Suppressor macrophage treated with lipopolysaccharide for 4 hours (primary cell): Measurements from ENCODE around the gene ZCCHC17.

Experiments used
- DNase-seq: peaks from one replicate; pipeline ENCODE4 v3.0.0-alpha.2; 2020

ZCCHC17 gene

DNA sequence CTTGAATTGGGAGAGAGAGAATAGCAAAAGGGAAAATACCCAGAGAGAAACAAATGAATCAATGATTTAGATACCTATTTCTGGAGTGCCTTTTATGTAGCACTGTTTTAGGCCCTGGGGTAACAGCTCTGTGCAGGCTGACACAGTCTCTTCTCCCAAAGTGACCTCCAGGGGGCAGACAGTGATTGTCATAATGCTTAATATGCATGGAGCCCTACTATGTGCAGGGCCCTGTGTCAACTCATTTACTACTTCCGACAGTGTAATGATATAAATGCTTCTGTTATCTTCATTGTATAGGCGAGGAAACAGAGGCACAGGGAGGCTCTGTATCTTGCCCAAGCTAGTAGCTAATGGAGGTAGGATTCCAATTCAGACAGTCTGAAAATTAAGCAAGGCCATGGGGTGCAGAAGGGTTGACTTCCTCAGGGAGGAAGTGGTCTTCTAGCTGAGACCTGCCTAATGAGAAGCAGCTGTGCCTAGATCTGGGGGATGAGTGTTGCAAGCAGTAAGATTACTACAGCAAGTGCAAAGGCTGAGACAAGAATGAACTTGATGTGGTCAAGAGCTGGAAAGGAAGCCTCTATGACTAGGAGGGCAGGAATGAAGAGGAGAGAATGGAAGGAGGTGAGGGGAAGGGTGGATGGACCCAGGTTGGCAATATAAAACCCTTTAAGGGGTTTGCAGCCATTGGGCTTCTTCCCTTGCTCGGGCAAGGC is 100.0 kb downstream of the ZCCHC17 start:
- no peak for DNase-seq

DNA sequence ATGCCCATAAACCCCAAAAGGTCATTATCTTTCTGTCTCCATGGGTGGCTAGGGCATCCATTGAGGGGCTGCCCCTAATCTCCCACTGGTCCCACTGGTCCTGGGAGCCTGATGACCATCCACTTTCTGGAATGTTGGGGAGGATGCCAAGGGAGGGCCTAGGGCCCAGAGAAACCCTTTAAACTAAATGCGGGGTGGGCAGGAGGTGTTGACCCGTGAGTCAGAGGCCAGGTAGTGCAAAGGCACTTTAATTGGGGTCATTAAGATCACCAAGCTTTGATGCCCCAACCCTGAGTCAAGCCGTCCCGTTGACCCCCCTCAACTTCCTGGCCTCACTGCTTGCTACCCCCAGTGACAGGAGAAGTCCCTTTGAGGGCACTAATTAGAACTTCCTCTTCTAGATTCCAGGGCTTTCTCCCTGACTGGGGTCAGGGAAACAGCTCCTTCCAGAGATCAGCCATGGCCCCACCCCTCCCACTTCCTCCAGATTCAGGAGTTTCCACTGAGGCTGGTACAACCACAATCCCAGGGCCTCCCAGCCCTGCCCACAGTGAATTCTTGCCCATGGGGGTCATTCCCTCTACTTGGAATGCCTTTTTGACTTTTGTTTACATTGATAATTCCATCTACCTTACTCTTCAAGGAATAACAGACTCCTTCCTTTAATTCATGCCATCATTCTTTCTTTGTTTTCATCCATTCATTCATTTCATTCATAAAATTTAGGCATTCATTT is 100.7 kb downstream of the ZCCHC17 start:
- no peak for DNase-seq

DNA sequence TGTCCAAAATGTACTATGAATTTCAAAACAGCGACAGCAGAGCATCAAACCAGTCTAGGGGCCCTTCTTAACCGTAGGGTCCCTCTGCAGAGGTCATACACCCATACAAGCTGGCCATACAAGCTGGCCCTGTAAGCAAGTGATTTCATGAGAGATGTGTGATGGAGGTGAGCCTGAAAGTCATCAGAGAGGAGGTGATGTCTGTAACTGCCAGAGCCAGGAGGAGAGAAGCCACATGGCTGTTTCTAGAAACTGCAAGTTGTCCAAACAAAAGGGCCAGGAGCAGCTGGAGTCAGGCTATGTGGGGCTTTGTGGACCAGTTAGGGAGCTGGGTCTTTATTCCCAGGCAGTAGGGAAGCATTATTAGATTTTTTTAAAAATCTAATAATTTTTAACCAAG is 101.4 kb downstream of the ZCCHC17 start:
- no peak for DNase-seq

DNA sequence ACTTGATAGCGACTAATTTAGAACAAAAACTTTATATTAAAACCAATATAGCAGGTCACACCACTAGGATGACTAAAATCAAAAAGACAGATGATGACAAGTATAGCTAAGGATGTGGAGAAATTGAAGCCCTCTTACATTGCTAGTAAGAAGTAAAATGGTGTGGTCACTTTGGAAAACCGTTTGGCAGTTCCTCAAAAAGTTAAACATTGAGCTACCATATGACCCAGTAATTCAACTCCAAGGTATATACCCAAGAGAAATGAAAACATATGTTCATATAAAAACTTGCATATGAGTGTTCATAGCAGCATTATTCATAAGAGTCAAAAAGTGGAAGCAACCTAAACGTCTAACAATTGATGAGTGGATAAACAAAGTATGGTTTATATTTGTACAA is 103.1 kb downstream of the ZCCHC17 start:
- peak; percentile 41 for DNase-seq

DNA sequence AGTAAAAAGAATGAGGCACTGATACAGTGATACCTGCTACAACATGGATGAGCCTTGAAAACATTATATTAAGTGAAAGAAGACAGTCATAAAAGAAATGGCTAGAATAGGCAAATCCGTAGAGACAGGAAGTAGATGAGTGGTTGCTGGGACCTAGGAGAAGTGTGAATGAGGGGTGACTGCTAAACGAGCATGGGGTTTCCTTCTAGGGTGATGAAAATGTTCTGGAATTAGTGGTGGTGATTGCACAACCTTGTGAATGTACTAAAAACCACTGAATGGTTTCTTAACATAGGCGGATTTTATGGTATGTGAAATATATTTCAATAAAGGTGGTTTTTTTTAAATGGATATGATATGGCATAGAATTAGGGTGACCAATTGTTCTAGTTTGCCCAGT is 103.6 kb downstream of the ZCCHC17 start:
- peak; percentile 83 for DNase-seq

DNA sequence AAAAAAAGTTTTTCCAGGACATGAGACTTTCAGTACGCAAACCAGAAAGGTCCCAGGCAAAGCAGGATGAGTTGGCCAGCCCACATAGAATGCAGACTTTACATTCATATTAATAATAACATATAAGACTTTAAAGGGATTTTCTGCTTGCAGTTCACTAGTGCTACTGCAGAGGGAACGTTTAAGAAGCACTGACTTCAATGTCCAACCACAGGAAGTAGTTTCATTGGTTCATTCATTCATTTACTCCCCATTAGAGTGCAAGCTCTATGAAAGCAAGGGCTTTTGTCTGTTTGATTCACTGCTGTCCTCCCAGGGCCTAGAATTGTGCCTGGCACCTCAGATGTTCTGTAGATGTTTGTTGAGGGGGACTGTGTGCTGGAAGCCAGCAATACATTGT is 104.4 kb downstream of the ZCCHC17 start:
- no peak for DNase-seq

DNA sequence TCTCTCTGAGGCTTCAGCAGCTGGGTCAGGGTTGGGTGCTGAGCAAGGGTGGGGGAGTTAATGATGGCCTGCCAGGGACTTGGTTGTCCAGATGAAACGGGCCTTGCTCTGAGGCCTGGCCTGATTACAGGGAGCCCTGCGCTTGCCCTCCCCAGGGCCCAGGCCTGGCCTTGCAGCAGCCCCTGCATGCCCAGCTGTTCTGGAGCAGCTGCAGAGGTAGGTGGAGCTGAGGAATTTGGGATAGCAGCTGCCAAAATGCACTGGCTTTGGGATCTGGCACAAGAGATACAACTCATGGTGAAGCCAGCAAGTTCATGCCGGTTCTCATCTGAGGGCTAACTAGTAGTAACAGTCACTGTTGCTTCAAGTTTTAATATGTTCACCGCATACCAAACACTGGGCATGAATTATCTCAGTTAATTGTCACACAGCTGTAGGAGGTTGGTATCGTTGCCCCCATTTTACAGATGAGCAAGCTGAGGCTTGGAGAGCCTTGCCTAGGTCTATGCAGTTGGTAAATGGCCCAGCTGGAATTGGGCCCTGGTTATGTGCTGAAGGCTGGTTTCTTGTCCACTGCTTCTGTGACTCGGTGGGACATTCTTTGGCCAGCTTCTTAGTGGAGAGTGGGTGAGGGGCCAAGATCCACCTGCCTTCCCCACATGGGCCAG is 108.9 kb downstream of the ZCCHC17 start:
- DNase-seq: no peak

DNA sequence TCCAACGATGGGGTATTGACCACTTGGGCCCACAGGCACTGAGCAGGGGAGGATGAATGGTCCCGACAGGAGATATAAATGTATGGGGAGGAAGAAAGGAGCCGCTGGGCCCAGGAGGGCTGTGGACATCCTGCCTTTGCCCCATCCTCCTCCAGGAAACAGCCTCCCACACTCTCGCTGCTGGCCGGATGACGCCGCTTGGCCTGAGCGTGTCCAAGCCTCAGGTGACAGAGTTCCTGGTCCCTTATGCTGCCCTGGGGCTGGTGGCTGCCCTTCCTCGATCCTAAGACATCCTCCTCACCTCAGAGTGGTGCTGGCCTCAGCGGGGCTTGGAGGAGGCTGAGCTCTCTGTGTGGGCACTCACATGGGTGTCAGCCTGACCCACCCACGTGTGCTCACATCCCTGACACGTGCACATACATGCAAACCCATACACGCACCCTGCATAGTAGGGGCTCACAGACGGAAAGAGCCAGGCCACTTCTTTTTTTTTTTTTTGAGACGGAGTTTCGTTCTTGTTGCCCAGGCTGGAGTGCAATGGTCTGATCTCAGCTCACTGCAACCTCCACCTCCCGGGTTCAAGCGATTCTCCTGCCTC is 110.3 kb downstream of the ZCCHC17 start:
- DNase-seq: no peak

DNA sequence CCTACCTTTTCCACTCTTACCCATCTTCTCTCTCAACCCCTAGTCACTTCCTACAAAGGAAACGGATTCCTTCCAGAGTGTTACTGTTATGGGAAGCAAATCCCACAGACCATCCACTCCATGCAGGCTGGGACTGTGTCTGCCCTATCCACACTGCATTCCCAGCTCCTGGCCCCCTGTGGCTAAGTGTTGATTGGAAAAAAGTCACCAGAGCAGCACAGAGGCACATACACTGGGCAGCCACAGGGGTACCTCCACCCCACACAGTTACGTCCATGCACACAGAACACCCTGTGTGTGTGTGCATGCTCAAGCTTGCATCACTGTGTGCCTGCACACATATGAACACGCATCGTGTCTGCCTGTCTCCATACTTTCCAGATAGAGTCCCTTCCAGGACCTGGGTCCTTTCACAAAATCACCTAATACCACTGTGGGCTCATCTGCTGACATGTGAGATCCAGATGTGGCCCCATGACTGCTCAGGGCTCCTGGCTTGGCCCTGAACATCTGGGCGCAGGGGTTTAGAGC is 112.0 kb downstream of the ZCCHC17 start:
- no peak for DNase-seq

DNA sequence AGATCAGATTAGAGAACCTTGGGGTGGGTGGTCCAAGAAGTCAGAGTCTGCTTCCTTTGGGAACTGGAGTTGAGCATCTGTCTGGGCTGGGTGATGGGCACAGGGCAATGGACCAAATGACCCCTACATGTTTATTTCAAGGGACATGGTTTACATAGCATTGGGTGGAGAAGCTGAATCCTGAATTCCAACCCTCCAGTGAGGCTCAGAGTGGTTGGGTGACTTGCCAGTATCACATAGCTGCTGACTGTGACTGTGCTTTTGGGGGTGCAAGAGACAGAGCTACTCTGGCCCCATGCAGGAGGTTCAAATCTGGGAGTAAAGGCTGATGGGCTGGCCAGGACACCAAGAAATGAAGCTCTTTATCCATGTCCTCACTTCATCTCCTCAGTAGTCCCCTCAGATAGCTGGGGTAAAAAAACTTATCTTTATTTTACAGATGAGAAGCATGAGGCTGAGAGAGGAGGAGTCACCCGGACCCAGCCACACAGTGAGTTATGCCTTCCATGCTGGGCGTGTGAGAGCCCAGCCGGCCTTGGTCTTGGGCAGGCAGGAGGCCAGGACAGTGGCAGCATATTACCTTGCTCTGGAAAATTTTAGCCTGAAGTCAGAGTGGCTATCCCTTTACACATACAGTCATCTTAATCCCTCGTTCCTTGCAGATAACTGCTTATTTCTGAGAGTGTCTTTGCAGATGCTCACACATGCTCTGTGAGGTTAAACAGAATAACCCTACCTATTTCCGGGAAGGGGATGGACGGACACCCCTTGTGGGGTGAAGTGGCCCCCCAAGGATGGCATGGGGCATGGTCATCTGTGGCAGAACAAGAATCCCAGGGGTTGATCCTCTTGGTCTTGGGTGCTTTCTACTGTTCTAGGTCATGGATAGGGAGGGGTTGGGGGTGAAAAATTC is 113.4 kb downstream of the ZCCHC17 start:
- no peak for DNase-seq

DNA sequence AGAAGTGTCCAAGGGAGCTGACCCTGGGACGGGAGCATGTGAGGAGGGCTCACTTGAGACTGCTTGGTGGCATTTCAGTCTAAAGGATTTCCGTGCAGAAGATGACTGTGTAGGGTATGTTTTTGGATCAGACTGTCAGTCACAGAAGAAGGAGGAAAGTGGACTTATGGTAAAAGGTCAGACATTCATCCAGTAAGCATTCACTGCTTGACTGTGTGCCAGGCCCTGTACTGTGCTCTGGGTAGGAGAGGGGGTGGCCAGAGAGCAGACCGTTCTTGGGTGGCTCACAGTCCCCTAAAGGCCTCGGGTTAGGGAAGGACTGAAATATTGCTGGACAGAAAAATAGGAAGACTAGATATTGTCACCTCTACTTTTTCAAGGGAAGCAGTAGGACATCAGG is 114.0 kb downstream of the ZCCHC17 start:
- no peak for DNase-seq

DNA sequence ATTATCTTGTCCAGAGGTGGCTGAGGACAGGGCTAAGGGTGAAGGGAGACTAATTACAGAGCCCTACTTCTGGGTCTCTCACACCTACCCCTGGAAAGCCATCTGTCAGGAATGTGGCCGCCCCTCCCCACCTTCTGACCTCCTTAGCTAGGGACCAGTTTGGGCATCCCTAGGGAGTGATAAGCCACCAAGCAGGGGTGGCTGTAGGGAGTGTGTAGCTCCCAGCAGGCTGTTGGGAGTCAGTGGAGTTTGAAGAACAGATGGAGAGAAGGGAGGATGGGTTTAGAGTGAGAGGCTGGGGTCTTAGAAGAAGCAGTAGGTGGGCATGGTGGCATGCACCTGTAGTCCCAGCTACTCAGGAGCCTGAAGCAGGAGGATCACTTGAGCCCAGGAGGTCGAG is 115.4 kb downstream of the ZCCHC17 start:
- no peak for DNase-seq

DNA sequence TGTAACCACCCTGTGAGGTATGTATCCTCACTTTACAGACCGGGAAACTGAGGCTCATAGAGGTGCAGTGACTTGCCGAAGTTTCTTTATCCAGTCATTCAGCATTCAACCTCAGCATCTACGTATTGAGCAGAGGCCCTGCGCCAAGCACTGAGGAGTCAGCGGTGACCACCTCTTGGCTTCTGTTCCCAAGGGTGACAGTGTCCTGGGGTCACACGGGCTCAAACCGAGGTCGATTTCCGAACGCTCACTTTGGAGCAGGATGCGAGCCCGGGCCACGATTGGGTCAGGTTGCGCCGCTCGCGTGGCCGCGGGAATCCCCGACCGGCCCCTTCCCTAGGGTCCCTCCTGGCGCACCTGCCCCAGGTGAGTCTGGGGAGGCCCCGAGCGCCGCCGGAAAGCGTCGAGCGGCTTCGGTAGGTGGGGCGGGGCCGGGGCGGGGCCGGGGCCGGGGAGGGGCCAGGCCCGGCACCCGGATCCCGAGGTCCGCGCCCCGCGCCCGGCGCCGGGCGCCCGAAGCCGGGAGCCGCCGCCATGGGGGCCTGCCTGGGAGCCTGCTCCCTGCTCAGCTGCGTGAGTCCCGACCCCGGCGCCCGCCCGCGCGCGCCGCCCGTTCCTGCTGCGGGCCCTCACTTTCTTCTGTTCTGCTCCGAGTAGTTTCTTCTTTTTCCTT is 116.0 kb downstream of the ZCCHC17 start, which contains the start of gene SERINC2:
Gene SERINC2, plus strand, starts transcription at position 482 of the 673 bp plus-strand sequence. Its CDS starts 53 bp downstream, at position 535.
- peak; percentile 42 for DNase-seq

DNA sequence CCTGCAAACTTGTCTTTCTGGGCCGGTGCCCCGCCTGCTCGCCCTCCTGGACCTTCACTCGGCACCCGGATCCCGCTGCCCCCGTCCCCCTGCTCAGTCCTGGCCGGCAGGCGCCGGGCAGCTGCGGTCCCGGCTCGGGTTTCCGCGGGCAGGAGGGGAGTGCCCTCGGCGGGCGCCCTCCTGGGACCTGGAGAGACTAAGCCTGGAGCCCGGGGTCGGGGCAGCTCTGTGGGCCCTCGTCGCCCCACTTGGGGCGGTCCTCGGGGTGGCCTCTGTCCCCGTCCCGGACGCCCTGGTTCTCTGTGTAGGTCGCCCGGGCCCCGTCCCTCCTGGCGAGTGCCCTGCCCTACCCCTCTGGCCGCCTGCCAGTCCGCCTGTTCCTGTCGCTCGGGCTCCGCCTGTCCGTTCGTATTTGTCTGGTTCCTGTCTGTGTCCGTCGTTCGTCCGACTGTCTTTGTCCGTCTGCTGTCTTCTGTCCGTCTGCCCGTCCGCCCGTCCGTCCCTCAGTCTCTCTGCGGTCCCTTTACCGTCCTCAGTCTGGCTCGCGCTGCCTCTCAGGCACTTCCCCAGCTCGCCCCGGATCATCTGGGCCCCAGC is 116.7 kb downstream of the ZCCHC17 start:
- peak; percentile 67 for DNase-seq
